ENCODE data around the gene TNNI3.
"Not testable (repeated sequence)": the region's sequence is repeated elsewhere in the genome, so short reads cannot be mapped to it uniquely, and the experiment has no call there.

Gene TNNI3

GRCh38 chr19:55172741-55173140, 15.2 kb upstream of the TNNI3 start:
- FAIRE-seq, result no peak

- not testable (repeated sequence) for FAIRE-seq
Observed at GRCh38 chr19:55172318-55172717, 14.8 kb upstream of the TNNI3 start.

- FAIRE-seq, result no peak
Observed at GRCh38 chr19:55171440-55171839, 13.9 kb upstream of the TNNI3 start.

GRCh38 chr19:55169136-55169535, 11.6 kb upstream of the TNNI3 start:
- FAIRE-seq, result no peak

- no peak for FAIRE-seq
Observed at GRCh38 chr19:55166530-55167268, 9.2 kb upstream of the TNNI3 start, which contains the start of gene DNAAF3. DNAAF3 (minus strand) TSS chr19:55166613; CDS start chr19:55166413, 200 bp downstream.

- FAIRE-seq, result no peak
Observed at GRCh38 chr19:55165952-55166529, 8.5 kb upstream of the TNNI3 start.

- FAIRE-seq, result no peak
Observed at GRCh38 chr19:55161571-55162322, 4.2 kb upstream of the TNNI3 start.

- FAIRE-seq, result no peak
Observed at GRCh38 chr19:55160986-55161365, 3.4 kb upstream of the TNNI3 start.

- FAIRE-seq, result no peak
Observed at GRCh38 chr19:55160128-55160985, 2.8 kb upstream of the TNNI3 start.

GRCh38 chr19:55158848-55159749, 1.6 kb upstream of the TNNI3 start:
- no peak for FAIRE-seq

- no peak for FAIRE-seq
Observed at GRCh38 chr19:55158423-55158822, 891 bp upstream of the TNNI3 start.

GRCh38 chr19:55156202-55157063, 1.1 kb downstream of the TNNI3 start:
- no peak for FAIRE-seq

- not testable (repeated sequence) for FAIRE-seq
Observed at GRCh38 chr19:55155784-55156183, 1.7 kb downstream of the TNNI3 start.

GRCh38 chr19:55153652-55154264, 3.8 kb downstream of the TNNI3 start:
- FAIRE-seq, result no peak

GRCh38 chr19:55152017-55152416, 5.5 kb downstream of the TNNI3 start:
- no peak for FAIRE-seq

GRCh38 chr19:55149078-55150003, 8.2 kb downstream of the TNNI3 start, which contains the start of gene TNNT1:
TNNT1 (minus strand) TSS chr19:55149206; CDS start chr19:55147157, 2,049 bp downstream.
- FAIRE-seq, result no peak

GRCh38 chr19:55147545-55148251, 9.8 kb downstream of the TNNI3 start:
- no peak for FAIRE-seq

- no peak for FAIRE-seq
Observed at GRCh38 chr19:55146705-55147273, 10.7 kb downstream of the TNNI3 start.
